EL (cell line): Measurements from ENCODE around the gene RAD23A.
"Not testable (repeated sequence)": the region's sequence is repeated elsewhere in the genome, so short reads cannot be mapped to it uniquely, and the experiment has no call there.

Experiments used
- DNase-seq: peaks from one replicate; pipeline ENCODE4 v3.0.0-alpha.2; 2016

The RAD23A gene

DNA sequence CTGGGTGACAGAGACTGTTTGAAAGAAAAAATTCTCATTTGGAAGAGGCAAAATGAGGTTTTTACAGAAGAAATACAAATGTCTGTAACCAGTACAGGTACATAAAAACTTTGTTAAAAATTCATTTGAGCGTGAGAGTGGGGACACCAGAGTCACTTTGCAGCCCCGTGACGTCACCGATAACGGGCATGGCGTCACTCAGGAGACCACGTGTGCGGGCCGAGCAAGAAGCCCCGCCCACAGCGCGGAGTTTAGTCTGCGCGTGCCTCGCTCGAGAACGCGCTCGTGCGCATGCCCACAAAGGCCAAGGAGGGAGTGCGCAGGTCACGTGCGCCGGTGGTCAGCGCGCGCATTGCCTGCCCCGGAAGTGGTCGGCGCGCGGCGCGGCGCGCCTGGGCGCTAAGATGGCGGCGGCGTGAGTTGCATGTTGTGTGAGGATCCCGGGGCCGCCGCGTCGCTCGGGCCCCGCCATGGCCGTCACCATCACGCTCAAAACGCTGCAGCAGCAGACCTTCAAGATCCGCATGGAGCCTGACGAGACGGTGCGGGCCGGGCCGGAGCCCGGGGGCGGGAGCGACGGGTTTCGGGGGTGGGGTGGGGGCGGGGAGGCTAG is at the start of gene RAD23A:
RAD23A (plus strand) TSS at position 384 of the 613 bp plus-strand sequence; CDS start at position 471, 87 bp downstream.
- DNase-seq = peak; percentile 98

DNA sequence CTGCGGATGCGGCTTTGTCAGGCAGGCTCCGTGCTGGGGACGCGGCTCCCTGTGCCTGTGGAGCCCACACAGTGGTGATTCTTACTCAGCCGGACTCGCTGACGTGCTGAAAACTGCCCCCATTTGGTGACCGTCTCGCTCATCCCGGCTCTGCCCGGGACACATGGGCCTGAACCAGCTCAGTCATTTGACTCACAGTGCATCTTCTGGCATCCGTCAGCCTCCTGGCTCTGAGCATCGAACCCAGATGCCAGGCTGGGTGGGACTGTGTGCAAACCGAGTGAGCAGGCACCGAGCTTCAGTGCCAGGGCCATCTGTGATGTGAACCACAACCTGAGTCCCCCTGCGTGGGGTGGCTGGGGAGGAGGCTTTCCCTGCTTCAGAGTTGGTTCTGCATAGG is 49.2 kb upstream of the RAD23A start:
- no peak for DNase-seq

DNA sequence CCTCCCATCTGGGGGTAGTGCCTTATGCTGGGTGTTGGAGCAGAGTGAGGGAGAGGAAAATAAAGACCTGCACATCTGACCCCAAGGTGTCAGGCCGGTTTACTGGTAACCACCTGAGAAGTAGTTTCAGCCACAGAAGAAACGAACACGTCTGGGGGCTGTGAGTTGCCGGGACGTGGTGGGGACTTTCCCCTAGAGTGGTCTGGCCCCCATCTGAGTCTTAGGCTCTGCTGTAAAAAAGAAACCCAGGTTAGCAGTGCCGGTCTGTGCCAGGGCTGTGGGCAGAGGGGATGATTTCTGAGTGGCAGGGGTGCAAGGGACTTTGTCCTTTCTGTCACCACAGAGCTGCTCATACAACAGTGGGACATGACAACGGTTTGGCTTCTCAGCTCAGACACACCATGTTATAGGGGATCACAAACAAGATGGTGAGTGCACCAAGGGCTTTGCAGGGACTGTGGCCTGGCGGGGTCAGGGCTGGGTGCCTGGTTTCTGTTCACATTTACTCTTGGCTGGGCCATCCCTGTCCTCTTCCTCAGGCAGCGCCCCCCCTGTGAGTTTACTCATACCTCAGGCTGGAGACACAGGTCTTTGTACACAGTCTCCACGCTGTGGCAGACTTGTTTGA is 45.7 kb upstream of the RAD23A start:
- no peak for DNase-seq

DNA sequence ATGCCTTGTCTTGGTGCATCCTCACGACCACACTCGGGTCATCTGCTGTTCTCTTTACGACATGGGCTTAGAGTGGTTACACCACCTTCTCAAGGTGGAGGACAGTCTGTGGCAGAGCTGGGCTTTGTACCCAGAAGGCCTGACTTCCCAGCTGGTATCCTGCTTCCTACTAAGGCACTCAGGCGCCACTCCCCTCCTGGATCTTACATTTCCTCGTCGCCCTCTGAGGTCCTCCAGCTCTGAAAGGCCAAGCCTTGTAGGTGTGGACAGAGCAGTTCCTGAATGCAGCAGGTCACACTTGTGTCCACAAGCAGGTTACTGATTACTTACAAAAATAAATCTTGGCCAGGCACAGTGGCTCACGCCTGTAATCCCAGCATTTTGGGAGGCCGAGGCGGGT is 38.5 kb upstream of the RAD23A start:
- no peak for DNase-seq

DNA sequence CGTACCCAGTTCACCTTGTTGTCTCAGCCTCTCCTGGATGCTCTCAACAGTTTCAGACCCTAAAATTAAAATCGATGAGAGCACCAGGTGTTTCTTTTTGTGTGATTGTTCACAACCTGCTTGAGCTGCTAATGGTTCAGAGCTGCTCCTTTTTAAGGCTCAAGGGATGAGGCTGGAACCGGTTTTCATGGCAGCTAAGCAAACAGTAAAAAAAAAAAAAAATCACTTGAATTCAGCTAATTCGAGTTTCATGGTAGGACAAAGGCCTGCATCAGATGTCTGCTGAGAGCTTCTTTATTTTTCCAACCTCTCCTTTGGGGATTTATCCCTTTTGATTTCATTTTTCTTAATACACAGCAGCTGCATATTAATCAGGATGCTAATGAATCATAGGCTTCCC is 33.1 kb upstream of the RAD23A start:
- DNase-seq = no peak

DNA sequence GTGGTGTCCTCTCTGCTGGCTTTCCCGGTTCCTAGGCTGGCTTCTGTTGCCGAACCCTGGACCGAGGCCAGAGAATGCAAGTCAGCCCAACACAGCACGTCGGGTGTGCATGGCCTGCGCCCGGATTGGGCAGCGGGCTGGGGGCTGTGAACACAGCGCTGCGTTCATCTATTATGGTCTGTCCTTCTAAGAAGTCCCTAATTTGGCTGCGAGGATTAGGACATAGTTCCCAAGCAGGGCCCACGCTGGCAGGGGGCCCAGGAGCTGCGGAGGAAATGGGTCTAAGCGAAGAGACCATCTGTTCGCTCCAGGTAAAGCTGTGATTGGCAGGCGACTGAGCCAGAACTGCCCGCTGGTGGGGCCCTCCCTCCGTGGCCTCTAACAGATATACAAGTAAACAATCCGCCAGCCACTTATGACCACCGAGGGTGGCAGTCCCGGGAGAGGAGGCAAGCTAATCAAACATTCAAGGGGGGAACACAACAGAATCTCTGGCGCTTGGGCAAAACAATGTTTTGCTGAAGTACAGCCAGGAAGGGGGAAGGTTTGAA is 32.6 kb upstream of the RAD23A start:
- DNase-seq = peak; percentile 28

DNA sequence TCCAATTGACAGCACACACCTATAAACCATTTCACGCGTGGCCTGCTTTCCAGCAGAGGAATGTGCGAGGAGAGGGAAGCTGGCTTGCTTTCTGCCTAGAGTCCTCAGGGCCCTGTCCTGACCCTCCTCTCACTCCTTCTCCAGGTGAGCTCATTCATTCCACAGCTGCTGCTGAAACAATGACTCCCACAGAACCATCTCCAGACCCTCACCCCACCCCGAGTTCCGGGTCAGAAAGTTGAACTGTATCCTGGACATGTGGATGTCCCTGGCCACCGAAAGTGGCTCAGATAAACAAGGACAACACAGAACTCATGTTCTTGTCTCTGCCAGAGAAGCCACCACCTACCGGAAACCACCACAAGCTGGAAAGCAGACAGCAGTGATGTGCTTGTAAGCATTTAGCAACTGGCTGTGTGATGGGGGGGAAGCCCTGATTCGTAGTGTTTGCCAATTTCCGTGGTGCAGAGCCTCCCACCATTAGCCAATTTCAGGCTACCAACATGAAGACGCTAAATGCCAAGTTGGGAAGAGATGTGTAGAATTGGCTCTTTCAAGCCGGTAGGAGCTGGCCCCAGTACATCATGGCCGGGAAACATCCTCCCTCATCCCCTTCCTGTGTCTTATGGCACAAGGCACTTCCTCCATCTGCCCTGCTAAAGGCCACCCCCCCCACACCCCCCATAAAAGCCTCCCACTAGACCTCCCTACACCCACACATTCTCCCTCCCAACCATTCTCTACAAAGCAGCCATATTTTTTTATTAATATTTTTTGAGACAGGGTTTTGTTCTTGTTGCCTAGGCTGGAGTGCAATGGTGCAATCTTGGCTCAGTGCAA is 31.6 kb upstream of the RAD23A start:
- DNase-seq = no peak

DNA sequence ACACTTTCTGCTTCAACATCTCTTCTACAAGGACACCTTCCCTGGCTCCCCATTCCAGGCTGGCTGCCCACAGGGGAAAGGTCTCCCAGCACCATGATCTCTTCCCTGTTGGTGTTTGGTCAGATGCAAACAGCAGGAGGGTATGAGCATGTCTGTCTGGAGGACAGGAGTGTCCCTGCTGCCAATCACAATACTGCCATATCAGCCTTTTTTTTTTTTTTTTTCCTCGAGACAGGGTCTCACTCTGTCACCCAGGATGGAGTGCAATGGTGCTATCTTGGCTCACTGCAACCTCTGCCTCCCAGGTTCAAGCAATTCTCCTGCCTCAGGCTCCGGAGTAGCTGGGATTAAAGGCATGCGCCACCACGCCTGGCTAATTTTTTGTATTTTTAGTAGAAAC is 29.8 kb upstream of the RAD23A start:
- DNase-seq = not testable (repeated sequence)

DNA sequence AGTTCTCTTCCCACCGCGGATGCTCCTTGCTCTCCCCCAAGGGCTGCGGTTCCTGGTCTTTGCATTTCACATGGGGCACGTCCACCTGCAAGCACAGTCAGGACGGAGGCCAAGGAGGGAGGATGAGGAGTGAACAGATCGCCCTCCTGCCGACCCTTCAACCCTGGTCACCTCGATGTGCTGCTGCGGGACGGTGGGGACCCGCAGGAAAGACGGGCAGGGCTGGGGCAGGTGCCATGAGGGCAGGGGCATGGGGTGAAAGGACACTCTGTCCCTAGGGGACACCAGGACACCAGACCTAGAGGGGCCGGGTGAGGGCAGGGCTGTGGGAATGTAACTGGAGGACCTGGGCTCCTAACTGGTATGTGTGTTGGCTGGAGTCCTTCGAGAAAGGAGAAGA is 27.4 kb upstream of the RAD23A start:
- no peak for DNase-seq

DNA sequence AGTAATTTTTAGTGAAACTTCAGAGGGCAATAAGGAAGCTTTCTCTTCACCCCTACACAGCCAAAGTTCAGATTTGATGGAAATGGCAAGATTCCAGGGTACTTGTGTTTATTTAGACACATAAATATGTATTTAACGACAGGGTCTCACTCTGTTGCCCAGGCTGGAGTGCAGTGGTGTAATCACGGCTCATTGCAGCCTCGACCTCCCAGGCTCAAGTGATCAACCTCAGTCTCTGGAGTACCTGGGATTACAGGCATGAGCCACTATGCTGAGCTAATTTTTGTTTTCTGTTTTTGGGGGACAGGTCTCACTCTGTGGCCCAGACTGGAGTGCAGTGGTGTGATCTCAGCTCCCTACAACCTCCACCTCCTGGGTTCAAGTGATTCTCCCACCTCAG is 24.6 kb upstream of the RAD23A start:
- DNase-seq = no peak

DNA sequence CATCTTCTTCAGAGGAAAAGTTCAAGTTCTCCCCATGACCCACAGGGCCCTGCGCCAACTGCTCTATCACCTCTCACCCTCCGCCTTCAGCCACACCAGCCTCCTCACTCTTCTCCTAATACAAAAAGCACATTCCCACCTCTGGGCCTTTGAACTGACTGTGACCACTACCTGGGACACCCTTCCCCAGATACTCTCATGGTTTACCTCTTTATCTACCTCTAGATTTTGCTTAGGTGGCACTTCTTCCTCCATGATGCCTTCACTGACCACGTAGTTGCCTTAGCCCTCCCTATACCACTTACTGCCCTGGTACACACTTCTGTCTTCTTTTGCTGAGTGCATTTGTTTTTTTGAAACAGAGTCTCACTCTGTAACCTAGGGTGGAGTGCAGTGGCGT is 22.7 kb upstream of the RAD23A start:
- no peak for DNase-seq

DNA sequence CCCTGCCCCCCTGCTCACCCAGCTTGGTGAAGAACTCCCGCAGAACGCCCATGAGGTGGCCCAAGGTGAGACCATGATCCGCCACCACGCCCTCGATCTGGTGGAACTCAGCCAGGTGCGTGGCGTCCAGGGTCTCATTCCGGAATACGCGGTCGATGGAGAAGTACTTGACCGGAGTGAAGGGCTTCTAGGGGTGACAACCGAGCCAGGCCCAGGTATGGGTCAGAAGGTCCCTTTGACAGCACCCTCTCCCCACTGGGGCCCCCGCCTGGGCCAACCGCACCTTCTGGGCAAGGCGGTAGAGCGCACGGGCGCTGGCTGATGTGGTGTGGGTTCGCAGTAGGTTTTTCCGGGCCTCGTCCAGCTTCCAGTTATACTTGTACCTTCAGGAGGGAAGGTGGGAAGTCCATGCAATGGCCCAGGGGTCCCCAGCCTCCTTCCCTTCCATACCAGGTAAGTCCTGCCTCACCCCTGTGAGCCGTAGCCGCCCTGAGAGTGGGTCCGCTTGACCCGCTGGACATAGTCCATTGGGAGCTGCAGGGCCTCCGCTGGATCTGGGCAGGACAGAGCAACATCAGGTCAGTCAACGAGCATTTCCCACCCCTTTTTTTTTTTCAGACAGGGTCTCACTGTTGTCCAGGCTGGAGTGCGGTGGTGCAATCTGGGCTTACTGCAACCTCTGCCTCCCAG is 20.9 kb upstream of the RAD23A start:
- DNase-seq = no peak

DNA sequence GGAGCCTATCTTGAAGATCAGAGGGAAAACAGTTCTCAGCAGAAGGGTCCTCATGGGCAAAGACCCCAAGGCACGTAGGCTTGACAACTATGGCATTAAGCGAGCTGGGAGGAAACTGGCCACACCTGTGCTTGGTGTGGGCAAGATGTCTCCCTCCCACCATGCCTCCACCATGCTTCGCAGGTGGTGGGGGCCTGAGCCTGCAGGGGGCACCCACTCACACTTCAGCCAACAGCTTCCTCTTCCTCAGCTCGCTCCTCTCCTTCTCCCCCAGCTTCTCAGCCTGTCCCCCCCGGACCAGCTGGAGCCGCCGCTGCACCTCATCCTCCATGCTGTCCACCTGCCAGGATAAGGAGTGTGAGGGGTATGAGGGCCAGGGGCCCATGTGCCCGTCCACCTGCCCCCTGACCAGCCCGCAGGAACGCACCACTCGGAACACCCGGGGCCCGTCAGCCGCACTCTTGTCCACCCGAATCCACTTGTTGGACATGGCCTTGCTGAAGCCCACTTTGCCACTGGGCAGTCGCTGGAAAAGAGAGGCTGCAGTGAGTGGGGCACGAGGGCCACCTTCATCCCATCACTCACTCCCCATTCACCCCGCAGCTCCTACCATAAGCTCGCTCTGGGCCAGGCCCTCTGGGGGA is 15.5 kb upstream of the RAD23A start:
- DNase-seq = no peak

DNA sequence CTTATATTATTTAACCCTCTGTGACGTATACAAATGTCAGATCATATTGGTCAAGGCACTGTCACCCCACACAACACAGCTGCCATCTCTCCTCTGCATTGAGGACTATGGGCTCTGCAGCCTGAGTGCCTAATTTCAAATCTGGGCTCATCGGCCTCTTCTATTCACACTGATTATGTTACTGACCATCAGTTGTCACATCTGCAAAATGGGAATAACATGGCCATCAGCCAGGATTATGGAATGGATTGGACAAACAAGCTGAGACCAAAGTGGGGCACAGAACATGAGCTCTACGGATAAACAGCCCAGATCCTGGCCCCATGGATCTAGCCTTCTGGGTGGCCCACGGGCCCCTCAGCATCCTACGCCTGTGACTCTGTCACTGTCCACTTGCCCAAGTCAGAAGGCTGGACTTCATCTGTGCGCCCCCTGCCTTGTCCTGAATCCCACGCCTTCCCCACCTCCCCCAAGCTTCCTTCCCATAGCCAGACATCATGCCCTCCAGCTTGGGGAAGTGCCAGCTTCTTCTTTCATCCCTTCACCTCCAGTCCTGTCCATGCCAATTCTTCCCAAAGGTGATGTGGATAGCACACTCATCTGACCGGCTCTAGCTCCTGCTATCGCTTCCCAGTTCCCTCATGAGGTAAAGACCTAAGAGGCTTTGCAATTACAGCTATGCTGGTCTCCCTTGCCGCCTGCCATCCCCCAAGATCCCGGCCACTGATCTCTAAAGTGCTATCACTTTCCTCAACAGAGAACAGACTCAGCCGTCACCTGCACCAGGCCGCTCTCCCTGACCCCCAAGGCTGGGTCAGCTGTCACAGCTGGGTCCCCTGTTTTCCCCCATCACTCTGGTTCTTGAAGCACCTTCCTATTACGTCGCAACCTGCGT is 13.0 kb upstream of the RAD23A start:
- no peak for DNase-seq

DNA sequence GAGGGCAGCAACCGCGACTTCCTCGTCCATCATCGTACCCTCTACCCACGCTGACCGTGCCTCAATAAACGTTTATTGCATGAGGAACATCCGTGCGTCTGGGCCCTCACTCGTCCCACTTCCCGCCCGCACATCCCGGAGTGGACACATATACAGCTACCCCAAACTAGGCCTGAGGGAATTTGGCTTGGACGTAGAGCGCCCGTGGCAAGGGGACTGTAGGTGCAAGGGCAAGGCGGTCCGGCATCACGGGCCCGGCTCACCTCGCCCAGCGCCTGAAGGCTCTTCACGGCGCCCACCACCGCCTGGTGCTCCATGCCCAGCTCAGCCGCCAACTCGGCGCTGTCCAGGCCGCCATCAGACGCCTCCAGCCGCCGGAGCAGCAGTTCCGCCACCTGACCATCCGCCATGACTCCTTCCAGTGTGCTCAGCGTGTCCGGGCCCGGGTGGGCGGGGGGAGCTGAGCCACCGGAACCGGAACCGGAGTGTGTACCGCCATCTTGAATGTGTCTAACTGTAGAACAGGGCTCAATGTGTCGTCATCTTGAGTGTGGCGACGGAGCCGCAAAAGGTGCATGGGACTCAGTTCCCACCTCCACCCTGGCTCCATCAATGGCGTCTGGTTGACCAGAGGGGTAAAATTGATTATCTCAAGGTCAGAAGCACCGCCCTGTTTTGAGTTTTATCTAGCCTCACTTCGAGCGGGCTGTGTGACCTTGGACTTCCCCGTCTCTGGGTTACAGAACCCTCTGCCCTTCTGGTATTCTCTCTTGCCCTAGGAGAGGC is 12.2 kb upstream of the RAD23A start, which contains the start of gene FARSA:
FARSA (minus strand) TSS at position 425 of the 786 bp plus-strand sequence; CDS start at position 410, 15 bp downstream.
- peak; percentile 89 for DNase-seq

DNA sequence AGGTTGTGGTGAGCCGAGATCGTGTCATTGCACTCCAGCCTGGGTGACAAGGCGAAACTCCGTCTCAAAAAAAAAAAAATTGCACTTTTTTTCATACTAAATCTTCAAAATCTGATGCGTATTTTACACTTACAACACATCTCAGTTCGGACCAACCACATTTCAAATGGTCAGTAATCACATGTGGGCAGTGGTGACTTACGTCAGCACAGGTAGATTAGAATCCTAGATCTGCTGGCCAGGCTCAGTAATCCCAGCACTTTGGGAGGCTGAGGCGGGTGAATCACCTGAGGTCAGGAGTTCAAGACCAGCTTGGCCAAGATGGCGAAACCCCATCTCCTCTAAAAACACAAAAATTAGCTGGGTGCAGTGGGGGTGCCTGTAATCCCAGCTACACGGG is 10.6 kb upstream of the RAD23A start:
- DNase-seq = no peak

DNA sequence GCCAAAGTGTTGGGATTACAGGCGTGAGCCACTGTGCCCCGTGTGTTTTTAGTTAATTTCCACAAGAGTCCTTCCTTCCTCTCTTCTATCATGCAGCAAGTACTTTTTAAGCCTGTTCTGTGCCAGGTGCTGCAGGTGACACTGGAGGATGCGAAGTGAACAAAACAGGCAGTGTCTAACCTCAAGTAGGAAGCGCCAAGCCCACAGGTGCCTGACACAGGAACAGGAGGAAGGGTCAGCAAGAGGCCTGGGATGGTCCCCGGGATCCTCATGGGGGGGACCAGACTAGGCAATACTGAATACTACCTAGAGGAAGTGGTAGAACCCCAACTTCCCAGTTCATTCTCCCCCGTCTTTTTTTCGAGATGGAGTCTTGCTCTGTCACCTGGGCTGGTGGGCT is 9.1 kb upstream of the RAD23A start:
- DNase-seq = no peak

DNA sequence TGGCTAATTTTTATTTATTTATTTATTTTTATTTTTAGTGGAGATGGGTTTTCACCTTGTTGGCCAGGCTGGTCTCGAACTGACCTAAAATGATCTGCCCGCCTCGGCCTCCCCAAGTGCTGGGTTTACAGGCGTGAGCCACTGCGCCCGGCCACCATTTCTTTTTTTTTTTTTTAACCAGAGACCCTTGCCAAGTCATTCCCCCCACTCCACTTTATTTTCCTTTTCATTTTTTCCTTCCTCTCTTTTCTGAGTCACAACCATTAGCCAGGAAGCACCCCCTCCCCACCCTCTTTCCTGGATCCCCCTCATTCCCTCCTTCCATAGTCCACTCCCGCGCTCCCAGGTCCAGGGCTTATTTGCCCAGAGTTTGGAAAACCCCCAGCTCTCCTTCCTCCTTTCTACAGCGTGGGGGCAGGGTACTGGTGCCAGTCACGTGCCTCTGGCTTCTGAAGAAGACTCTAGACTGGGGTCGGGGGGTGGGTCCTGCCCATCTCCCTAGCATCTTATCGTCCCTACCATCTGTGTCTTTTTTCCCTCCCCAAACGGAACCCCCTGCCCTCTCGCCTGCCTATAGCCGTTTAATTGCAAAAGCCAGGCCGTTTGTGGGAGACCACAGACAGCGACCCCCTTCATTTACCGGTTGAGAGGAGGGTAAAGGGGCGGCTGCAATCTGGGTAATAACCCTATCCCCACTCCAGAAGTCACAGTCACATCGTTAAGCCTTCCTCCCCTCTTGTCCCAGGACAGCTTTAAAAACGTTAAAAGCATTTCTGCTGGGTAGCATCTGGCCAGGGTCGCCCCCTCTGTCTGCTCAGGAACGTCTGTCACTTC is 8.4 kb upstream of the RAD23A start:
- DNase-seq = peak; percentile 31

DNA sequence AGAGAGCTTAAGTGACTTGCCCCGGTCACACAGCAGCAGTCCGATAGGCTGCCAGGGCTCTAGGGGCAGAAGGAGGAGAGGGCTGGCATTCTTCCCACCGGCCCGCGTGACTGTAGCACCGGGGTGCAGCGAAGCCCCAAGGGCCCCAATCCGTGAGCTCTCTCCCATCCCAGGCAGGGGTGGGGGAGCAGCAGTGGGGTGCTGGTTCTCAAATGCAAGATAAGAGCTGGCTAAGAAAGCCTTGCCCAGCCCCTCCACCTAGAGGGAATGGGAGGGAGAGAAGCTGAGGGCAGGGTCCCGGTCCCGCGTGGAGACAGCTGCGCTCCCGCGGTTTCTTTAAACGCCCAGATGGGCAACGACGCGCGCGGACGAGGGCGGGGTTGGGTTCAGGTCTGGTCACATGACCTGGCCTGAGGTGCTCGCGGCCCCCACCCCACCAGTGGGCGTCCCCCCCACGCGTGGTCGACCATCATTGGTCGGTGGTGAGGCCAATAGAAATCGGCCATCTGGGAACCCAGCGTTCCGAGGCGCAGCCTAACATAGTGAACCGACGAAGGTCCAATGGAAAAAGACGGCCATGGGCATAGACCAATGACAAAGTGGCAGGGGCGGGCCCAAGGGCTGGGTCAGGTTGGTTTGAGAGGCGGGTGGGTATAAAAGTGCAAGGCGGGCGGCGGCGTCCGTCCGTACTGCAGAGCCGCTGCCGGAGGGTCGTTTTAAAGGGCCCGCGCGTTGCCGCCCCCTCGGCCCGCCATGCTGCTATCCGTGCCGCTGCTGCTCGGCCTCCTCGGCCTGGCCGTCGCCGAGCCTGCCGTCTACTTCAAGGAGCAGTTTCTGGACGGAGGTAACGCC is 7.5 kb upstream of the RAD23A start, which contains the start of gene CALR:
CALR (plus strand) TSS at position 683 of the 852 bp plus-strand sequence; CDS start at position 754, 71 bp downstream.
- DNase-seq = peak; percentile 99
